ENCODE measurements around the gene CDK4.
"Not testable (repeated sequence)": the region's sequence is repeated elsewhere in the genome, so short reads cannot be mapped to it uniquely, and the experiment has no call there.

CDK4 gene

GRCh38 chr12:57720606-57721595 lies 31.2 kb downstream of the CDK4 start:
- Mint-ChIP-seq H3K36me3 (peaks cover 57% of the 10 kb centered on the region), H3K9me3 (no peaks in the 10 kb centered on the region), H3K27me3 (no peaks in the 10 kb centered on the region), H3K4me1 (peaks cover 24% of the 10 kb centered on the region), H3K4me3 (no peak overlapping the region), H3K27ac (no peak overlapping the region)
- no peak for ATAC-seq

- Mint-ChIP-seq H3K4me3 (no peak overlapping the region), H3K4me1 (peaks cover 20% of the 10 kb centered on the region), H3K27ac (no peak overlapping the region), H3K9me3 (no peaks in the 10 kb centered on the region), H3K36me3 (peaks cover 58% of the 10 kb centered on the region), H3K27me3 (no peaks in the 10 kb centered on the region)
- ATAC-seq: no peak
Observed at GRCh38 chr12:57719777-57720605, 32.1 kb downstream of the CDK4 start.

GRCh38 chr12:57718641-57719528 lies 33.2 kb downstream of the CDK4 start:
- H3K27me3 Mint-ChIP-seq: no peaks in the 10 kb centered on the region
- no peak for ATAC-seq
- H3K4me3 Mint-ChIP-seq: no peak overlapping the region
- H3K9me3 Mint-ChIP-seq: no peaks in the 10 kb centered on the region
- peaks cover 55% of the 10 kb centered on the region for H3K36me3 Mint-ChIP-seq
- H3K27ac Mint-ChIP-seq: no peak overlapping the region
- peaks cover 9% of the 10 kb centered on the region for H3K4me1 Mint-ChIP-seq

- ATAC-seq: no peak
- Mint-ChIP-seq H3K27me3 (no peaks in the 10 kb centered on the region), H3K9me3 (no peaks in the 10 kb centered on the region), H3K4me1 (peaks cover 8% of the 10 kb centered on the region), H3K36me3 (peaks cover 55% of the 10 kb centered on the region), H3K27ac (no peak overlapping the region), H3K4me3 (no peak overlapping the region)
Observed at GRCh38 chr12:57717846-57718640, 34.1 kb downstream of the CDK4 start.

- Mint-ChIP-seq H3K9me3 (no peaks in the 10 kb centered on the region), H3K36me3 (peaks cover 61% of the 10 kb centered on the region), H3K27ac (no peak overlapping the region)
Observed at GRCh38 chr12:57717131-57717530, 35.0 kb downstream of the CDK4 start.

GRCh38 chr12:57716305-57716704 lies 35.8 kb downstream of the CDK4 start:
- no peak overlapping the region for H3K4me3 Mint-ChIP-seq
- ATAC-seq: no peak
- peaks cover 62% of the 10 kb centered on the region for H3K36me3 Mint-ChIP-seq
- no peak overlapping the region for H3K27ac Mint-ChIP-seq
- H3K27me3 Mint-ChIP-seq: no peaks in the 10 kb centered on the region
- H3K9me3 Mint-ChIP-seq: no peaks in the 10 kb centered on the region
- H3K4me1 Mint-ChIP-seq: peaks cover 8% of the 10 kb centered on the region

More at GRCh38 chr12:57717131-57717530, 35.0 kb downstream of the CDK4 start:
- Mint-ChIP-seq H3K27me3 (no peaks in the 10 kb centered on the region), H3K4me3 (no peak overlapping the region), H3K4me1 (peaks cover 8% of the 10 kb centered on the region)
- ATAC-seq: no peak

- H3K4me3 Mint-ChIP-seq: no peak overlapping the region
- no peaks in the 10 kb centered on the region for H3K9me3 Mint-ChIP-seq
- peaks cover 62% of the 10 kb centered on the region for H3K36me3 Mint-ChIP-seq
- H3K4me1 Mint-ChIP-seq: peaks cover 8% of the 10 kb centered on the region
- peak overlapping the region; percentile 28 for H3K27ac Mint-ChIP-seq
- H3K27me3 Mint-ChIP-seq: no peaks in the 10 kb centered on the region
- ATAC-seq: no peak
Observed at GRCh38 chr12:57715786-57716185, 36.3 kb downstream of the CDK4 start.

- H3K36me3 Mint-ChIP-seq: peaks cover 62% of the 10 kb centered on the region
- not testable (repeated sequence) for H3K9me3 Mint-ChIP-seq, H3K27me3 Mint-ChIP-seq, H3K4me3 Mint-ChIP-seq
- H3K27ac Mint-ChIP-seq: peak overlapping the region; percentile 28
- peak; percentile 76 for ATAC-seq
- H3K4me1 Mint-ChIP-seq: peaks cover 11% of the 10 kb centered on the region
Observed at GRCh38 chr12:57715036-57715748, 36.9 kb downstream of the CDK4 start.

- peaks cover 18% of the 10 kb centered on the region for H3K4me1 Mint-ChIP-seq
- H3K4me3 Mint-ChIP-seq: no peak overlapping the region
- ATAC-seq: no peak
- peaks cover 52% of the 10 kb centered on the region for H3K36me3 Mint-ChIP-seq
- no peaks in the 10 kb centered on the region for H3K27me3 Mint-ChIP-seq
- no peak overlapping the region for H3K27ac Mint-ChIP-seq
- no peaks in the 10 kb centered on the region for H3K9me3 Mint-ChIP-seq
Observed at GRCh38 chr12:57713209-57713608, 38.9 kb downstream of the CDK4 start.

- H3K27me3 Mint-ChIP-seq: no peaks in the 10 kb centered on the region
Observed at GRCh38 chr12:57712701-57713100, 39.4 kb downstream of the CDK4 start.

GRCh38 chr12:57708296-57708695 lies 43.8 kb downstream of the CDK4 start:
- peaks cover 10% of the 10 kb centered on the region for H3K4me1 Mint-ChIP-seq
- no peaks in the 10 kb centered on the region for H3K9me3 Mint-ChIP-seq
- no peak for ATAC-seq
- no peak overlapping the region for H3K4me3 Mint-ChIP-seq
- no peak overlapping the region for H3K27ac Mint-ChIP-seq
- no peaks in the 10 kb centered on the region for H3K27me3 Mint-ChIP-seq
- peaks cover 75% of the 10 kb centered on the region for H3K36me3 Mint-ChIP-seq

More at GRCh38 chr12:57712701-57713100, 39.4 kb downstream of the CDK4 start:
- peaks cover 48% of the 10 kb centered on the region for H3K36me3 Mint-ChIP-seq
- no peaks in the 10 kb centered on the region for H3K9me3 Mint-ChIP-seq
- H3K4me3 Mint-ChIP-seq: no peak overlapping the region
- H3K27ac Mint-ChIP-seq: no peak overlapping the region
- peaks cover 18% of the 10 kb centered on the region for H3K4me1 Mint-ChIP-seq
- no peak for ATAC-seq

- Mint-ChIP-seq H3K27ac (no peak overlapping the region), H3K36me3 (peaks cover 79% of the 10 kb centered on the region), H3K27me3 (no peaks in the 10 kb centered on the region), H3K4me3 (no peak overlapping the region), H3K9me3 (peaks cover 4% of the 10 kb centered on the region), H3K4me1 (peaks cover 10% of the 10 kb centered on the region)
- ATAC-seq: no peak
Observed at GRCh38 chr12:57707250-57707649, 44.9 kb downstream of the CDK4 start.

GRCh38 chr12:57700317-57700716 lies 51.8 kb downstream of the CDK4 start:
- Mint-ChIP-seq H3K27ac (peak overlapping the region; percentile 23), H3K4me3 (no peak overlapping the region), H3K36me3 (peaks cover 84% of the 10 kb centered on the region), H3K4me1 (peaks cover 27% of the 10 kb centered on the region), H3K27me3 (no peaks in the 10 kb centered on the region), H3K9me3 (peaks cover 4% of the 10 kb centered on the region)
- no peak for ATAC-seq
